Measurements from ENCODE around the gene STRA8. TPM values are rescaled to one million over a fixed set of nuclear protein-coding genes. Genes with fewer than 3 reads are reported as not detected.

STRA8 gene
- total RNA-seq, 4 donors from 2014 or later, result not detected

- no peak overlapping the region for H3K27ac ChIP-seq
- no peak overlapping the region for H3K4me3 ChIP-seq
- no peak for TF ChIP-seq POLR2A (IDR thresholded peaks at IDR 0.05)
- no peak for TF ChIP-seq CTCF (IDR thresholded peaks at IDR 0.05)
- H3K27me3 ChIP-seq, result no peaks in the 10 kb centered on the region
- H3K36me3 ChIP-seq, result no peaks in the 10 kb centered on the region
- intact Hi-C loops (cut with DNase I; ENCODE audit: low total_unique reads), result no loop called here
- no peaks in the 10 kb centered on the region for H3K4me1 ChIP-seq
- DNase-seq, result no peak
- no peaks in the 10 kb centered on the region for H3K9me3 ChIP-seq
Observed at GRCh38 chr7:135193615-135194081, 40.0 kb upstream of the STRA8 start.

GRCh38 chr7:135194494-135195095 is 39.0 kb upstream of the STRA8 start:
- no peak for TF ChIP-seq POLR2A (IDR thresholded peaks at IDR 0.05)
- TF ChIP-seq CTCF (IDR thresholded peaks at IDR 0.05), result no peak
- Histone ChIP-seq H3K27ac (no peak overlapping the region), H3K36me3 (no peaks in the 10 kb centered on the region), H3K4me1 (no peaks in the 10 kb centered on the region), H3K9me3 (no peaks in the 10 kb centered on the region), H3K4me3 (no peak overlapping the region), H3K27me3 (no peaks in the 10 kb centered on the region)
- intact Hi-C loops (cut with DNase I; ENCODE audit: low total_unique reads), result no loop called here
- no peak for DNase-seq

GRCh38 chr7:135195156-135195555 is 38.5 kb upstream of the STRA8 start:
- no peak for DNase-seq
- Histone ChIP-seq H3K27ac (no peak overlapping the region), H3K4me3 (no peak overlapping the region), H3K36me3 (no peaks in the 10 kb centered on the region), H3K4me1 (no peaks in the 10 kb centered on the region), H3K9me3 (no peaks in the 10 kb centered on the region), H3K27me3 (no peaks in the 10 kb centered on the region)
- intact Hi-C loops (cut with DNase I; ENCODE audit: low total_unique reads), result no loop called here
- TF ChIP-seq POLR2A (IDR thresholded peaks at IDR 0.05) (no peak), CTCF (IDR thresholded peaks at IDR 0.05) (no peak)

- no peaks in the 10 kb centered on the region for H3K36me3 ChIP-seq
- DNase-seq, result no peak
- no peak overlapping the region for H3K4me3 ChIP-seq
- no peak overlapping the region for H3K27ac ChIP-seq
- H3K4me1 ChIP-seq, result no peaks in the 10 kb centered on the region
- intact Hi-C loops (cut with DNase I; ENCODE audit: low total_unique reads), result no loop called here
- no peaks in the 10 kb centered on the region for H3K9me3 ChIP-seq
- no peak for TF ChIP-seq CTCF (IDR thresholded peaks at IDR 0.05)
- TF ChIP-seq POLR2A (IDR thresholded peaks at IDR 0.05), result no peak
- H3K27me3 ChIP-seq, result no peaks in the 10 kb centered on the region
Observed at GRCh38 chr7:135195968-135196629, 37.5 kb upstream of the STRA8 start.

GRCh38 chr7:135197343-135197742 is 36.3 kb upstream of the STRA8 start:
- TF ChIP-seq CTCF (IDR thresholded peaks at IDR 0.05), result no peak
- no peak for TF ChIP-seq POLR2A (IDR thresholded peaks at IDR 0.05)
- intact Hi-C loops (cut with DNase I; ENCODE audit: low total_unique reads), result no loop called here
- no peak overlapping the region for H3K27ac ChIP-seq
- no peaks in the 10 kb centered on the region for H3K36me3 ChIP-seq
- no peaks in the 10 kb centered on the region for H3K4me1 ChIP-seq
- no peak for DNase-seq
- no peak overlapping the region for H3K4me3 ChIP-seq
- H3K9me3 ChIP-seq, result no peaks in the 10 kb centered on the region
- no peaks in the 10 kb centered on the region for H3K27me3 ChIP-seq

All from uterus (tissue), 4 donors.